Activated naive CD4-positive, alpha-beta T cell treated with anti-CD3 and anti-CD28 coated beads, Interleukin-2, amount 50 U/mL, for 24 hours (primary cell): Measurements from ENCODE around the gene HHATL.

Experiments
- H3K27ac Mint-ChIP-seq: one replicate; pipeline ENCODE4 v1.8.0; 2021; ENCODE audit warnings: mild to moderate bottlenecking, mixed read lengths
- H3K27me3 Mint-ChIP-seq: one replicate; pipeline ENCODE4 v1.8.0; 2021; ENCODE audit warnings: mixed read lengths
- H3K36me3 Mint-ChIP-seq: one replicate; pipeline ENCODE4 v1.8.0; 2021; ENCODE audit warnings: mixed read lengths
- H3K4me1 Mint-ChIP-seq: one replicate; pipeline ENCODE4 v1.8.0; 2021; ENCODE audit warnings: mixed read lengths
- H3K4me3 Mint-ChIP-seq: one replicate; pipeline ENCODE4 v1.8.0; 2021; ENCODE audit warnings: mild to moderate bottlenecking, mixed read lengths
- H3K9me3 Mint-ChIP-seq: one replicate; pipeline ENCODE4 v1.8.0; 2021; ENCODE audit warnings: mixed read lengths

HHATL gene

DNA sequence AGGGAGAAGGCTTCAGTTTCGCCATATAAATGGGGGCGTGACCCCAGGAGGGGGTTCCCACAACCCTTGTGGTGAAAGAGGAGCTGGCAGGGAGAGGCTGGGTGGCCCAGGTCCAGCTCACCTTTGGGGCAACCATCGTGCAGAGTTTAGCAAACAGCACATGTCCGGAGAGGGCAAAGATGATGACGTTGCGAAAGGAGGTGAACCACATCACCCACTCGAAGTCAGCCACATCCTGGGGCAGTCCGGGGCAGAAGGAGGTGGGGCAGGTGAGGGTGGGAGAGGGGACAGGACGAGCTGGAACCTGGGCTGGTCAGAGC lies 3.7 kb downstream of the HHATL start:
- H3K27ac Mint-ChIP-seq = no peak overlapping the region
- H3K9me3 Mint-ChIP-seq = no peaks in the 10 kb centered on the region
- no peak overlapping the region for H3K4me3 Mint-ChIP-seq
- no peaks in the 10 kb centered on the region for H3K27me3 Mint-ChIP-seq
- H3K4me1 Mint-ChIP-seq = no peaks in the 10 kb centered on the region
- H3K36me3 Mint-ChIP-seq = no peaks in the 10 kb centered on the region

DNA sequence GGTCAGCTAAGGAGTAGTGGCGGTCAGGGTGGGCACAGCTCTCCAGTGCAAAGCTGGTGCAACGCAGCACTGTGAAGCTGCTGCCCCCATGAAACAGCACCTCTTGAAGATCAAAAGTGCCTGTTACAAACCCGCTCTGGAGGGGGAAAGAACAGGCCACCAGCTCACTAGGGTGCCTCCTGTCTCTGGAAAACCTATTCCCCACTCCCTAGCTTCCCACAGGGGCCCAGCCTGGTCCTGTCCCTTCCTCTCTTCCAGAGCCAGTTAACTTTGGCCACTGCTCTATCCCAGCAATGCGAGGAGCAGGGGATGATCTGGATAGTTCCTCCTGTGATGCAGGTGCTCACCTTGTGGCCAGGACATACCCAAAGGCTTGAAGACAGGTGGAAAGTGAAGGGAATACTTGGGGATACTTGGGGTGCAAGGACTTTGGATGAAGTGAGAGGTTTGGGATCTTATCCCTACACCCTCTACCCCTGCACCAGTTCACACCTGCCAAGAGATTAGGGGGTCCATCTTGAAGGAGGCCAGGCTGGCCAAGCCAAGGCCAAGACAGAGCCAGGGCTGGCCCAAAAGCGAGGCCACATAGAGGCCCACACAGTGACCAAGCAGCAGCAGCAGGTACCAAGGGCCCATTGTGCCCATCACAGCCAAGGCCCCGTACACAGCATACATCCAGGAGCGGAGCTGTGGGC lies 4.2 kb downstream of the HHATL start:
- Mint-ChIP-seq H3K27me3 (no peaks in the 10 kb centered on the region), H3K27ac (no peak overlapping the region), H3K9me3 (no peaks in the 10 kb centered on the region), H3K36me3 (no peaks in the 10 kb centered on the region), H3K4me1 (no peaks in the 10 kb centered on the region), H3K4me3 (no peak overlapping the region)

DNA sequence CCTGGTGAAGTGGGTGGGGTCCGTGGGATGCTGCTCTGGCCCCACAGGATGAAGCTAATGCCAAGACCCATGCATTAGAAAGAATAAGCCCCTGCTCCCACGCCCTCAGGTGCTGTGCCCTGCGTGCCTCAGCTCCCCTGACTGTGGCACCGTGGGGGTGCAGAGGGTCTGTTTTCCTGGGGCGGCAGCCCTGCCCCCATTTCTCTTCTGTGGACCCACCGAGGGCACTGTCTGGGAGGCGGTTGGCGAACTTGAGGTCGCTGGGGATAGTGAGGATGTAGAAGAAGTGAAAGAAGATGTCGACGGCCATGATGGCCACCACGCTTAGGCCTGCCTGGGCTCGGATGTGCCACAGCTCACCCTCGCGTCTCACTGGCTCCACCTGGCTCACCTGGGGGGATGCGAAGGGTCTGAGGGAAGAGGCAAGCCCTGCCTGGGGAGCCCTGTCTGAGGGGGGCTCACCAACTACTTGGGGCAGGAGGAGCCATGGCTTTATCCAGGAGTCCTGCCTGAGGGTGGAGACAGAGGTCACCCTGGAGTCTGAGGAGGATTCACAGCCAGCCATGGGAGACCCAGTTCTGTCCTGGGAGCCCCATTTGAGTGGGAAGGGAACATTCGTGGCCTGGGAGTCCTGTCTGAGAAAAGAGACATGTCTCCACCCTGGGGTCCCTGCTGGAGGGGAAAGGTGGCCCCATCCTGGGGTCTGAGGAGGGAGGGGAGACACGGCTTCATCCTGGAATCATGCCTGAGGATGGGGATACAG lies 5.1 kb downstream of the HHATL start:
- Mint-ChIP-seq H3K9me3 (no peaks in the 10 kb centered on the region), H3K36me3 (no peaks in the 10 kb centered on the region), H3K4me3 (no peak overlapping the region), H3K4me1 (no peaks in the 10 kb centered on the region), H3K27me3 (no peaks in the 10 kb centered on the region), H3K27ac (no peak overlapping the region)

DNA sequence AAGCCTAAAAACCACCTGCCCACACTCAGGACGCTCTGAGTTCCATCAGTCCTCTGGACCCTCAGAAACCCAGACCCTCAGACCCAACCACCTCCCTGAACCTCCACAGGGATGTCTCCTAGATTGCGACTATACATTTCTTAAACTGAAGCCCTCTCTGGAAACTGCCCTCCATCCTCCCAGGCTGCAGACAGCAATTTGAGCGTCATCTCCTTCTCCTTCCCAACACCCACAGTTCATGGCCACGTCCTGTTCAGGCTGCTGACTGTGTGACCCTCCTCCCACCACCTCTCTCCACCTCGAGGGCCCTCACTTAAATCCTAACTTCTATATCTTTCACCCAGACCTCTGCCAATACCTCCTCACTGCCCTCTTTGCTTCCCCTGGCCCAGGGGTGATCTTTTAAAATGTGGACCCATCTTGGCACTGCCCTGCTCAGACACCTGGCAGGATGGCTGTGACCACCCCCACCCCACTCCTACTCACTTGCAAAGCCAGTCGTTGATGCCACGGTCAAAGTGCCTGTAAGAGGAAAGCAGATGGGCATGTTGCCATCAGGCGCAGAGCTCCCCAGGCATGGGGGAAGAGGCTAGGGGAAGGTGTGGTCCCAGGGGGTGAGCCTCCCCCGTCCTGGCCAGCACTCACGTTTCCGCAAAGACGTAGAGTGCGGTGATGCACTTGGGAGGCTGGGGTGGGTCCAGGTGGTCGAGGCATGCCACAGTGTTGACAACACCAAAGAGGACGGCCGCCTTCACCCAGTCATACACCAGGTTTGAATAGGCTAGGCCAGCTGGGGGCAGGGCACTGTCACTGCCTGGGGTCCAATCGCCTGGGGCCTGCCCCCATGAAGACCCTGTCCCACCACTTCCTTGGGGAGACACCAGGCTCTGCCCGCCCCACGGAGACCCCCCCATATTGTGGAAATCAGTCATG lies 6.0 kb downstream of the HHATL start:
- Mint-ChIP-seq H3K4me3 (no peak overlapping the region), H3K36me3 (no peaks in the 10 kb centered on the region), H3K27me3 (no peaks in the 10 kb centered on the region), H3K27ac (no peak overlapping the region), H3K9me3 (no peaks in the 10 kb centered on the region), H3K4me1 (no peaks in the 10 kb centered on the region)

DNA sequence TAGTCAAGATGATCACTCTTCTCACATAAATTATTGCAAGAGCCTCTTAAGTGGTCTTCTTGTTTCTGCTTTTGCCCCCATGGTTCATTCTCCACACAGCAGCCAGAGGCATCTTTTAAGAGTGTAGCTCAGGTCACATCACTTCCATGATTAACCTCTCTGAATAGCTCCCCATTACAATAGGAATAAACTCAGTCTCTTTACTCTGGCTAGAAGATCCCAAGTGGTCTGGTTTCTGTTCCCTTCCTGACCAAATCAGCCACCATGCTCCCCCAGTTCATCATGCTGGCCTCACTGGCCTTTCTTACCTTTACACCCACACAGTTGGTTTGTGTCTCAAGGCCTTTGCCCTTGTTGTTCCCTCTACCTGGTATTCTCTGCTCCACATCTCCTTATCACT lies 8.2 kb downstream of the HHATL start:
- Mint-ChIP-seq H3K27ac (no peak overlapping the region), H3K36me3 (no peaks in the 10 kb centered on the region), H3K4me3 (no peak overlapping the region), H3K9me3 (no peaks in the 10 kb centered on the region), H3K27me3 (no peaks in the 10 kb centered on the region), H3K4me1 (no peaks in the 10 kb centered on the region)

DNA sequence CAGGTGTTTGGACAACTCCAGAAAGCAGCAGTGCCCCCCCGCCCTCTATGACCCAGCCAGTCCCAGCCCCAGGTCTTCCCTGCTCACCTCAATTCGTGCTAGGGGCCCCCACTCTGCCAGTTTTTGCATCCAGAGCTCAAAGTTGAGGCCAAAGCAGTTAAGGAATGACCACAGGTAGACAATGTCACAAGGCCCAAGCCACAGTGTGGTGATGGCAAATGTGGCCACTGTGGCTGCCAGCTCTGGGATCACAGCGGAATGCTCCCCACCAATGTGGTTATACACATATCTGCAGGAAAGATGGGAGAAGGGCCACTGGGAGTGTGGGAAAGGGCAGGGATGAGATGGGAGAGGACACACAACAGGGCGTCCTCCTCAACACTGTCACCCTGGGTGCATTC lies 9.1 kb downstream of the HHATL start:
- no peaks in the 10 kb centered on the region for H3K4me1 Mint-ChIP-seq
- no peaks in the 10 kb centered on the region for H3K36me3 Mint-ChIP-seq
- no peaks in the 10 kb centered on the region for H3K9me3 Mint-ChIP-seq

DNA sequence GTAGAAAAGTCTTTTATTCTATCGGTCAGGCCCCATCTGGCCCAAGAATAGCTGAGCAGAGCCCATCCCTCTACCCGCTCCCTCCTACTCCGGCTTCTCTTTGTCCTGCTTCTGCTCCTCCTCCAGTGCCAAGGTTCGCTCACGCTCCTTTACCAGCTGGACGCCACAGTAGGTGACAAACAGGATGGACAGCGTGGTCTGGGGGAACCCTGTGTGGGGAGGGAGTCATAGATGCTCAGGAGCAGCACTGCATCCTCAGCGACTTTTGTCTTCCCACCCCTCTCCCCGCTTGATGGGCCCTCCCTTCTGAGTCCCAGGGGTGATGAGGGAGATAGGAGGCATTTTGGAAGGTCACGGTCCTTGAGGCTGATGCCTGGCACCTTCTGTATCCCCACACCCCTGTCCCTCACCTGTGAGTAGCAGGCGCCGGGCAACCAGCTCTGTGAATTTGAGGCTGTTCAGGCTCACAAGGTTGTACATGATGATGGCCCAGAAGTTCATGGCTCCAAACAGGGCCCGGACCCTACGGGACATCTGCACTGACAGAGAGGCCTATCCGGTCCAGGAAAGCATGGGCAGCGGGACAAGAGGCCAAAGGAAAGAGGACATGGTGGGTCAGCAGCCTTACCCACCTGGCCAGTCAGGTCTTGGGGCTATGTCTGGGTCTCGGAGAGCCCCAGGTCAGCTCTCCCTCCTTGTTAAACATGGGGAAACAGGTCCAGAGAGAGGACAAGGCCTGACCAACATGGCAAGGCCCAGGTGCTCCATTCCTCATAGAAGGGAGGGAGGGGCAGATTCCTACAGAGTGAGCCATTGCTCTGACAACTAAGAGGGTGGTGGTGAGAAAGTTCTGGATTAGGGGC lies 9.7 kb downstream of the HHATL start:
- Mint-ChIP-seq H3K27me3 (no peaks in the 10 kb centered on the region), H3K36me3 (no peaks in the 10 kb centered on the region), H3K4me3 (no peak overlapping the region), H3K4me1 (no peaks in the 10 kb centered on the region), H3K9me3 (no peaks in the 10 kb centered on the region), H3K27ac (no peak overlapping the region)

More for the DNA sequence above, 9.1 kb downstream of the HHATL start:
- H3K4me3 Mint-ChIP-seq = no peak overlapping the region
- H3K27me3 Mint-ChIP-seq = no peaks in the 10 kb centered on the region
- no peak overlapping the region for H3K27ac Mint-ChIP-seq

DNA sequence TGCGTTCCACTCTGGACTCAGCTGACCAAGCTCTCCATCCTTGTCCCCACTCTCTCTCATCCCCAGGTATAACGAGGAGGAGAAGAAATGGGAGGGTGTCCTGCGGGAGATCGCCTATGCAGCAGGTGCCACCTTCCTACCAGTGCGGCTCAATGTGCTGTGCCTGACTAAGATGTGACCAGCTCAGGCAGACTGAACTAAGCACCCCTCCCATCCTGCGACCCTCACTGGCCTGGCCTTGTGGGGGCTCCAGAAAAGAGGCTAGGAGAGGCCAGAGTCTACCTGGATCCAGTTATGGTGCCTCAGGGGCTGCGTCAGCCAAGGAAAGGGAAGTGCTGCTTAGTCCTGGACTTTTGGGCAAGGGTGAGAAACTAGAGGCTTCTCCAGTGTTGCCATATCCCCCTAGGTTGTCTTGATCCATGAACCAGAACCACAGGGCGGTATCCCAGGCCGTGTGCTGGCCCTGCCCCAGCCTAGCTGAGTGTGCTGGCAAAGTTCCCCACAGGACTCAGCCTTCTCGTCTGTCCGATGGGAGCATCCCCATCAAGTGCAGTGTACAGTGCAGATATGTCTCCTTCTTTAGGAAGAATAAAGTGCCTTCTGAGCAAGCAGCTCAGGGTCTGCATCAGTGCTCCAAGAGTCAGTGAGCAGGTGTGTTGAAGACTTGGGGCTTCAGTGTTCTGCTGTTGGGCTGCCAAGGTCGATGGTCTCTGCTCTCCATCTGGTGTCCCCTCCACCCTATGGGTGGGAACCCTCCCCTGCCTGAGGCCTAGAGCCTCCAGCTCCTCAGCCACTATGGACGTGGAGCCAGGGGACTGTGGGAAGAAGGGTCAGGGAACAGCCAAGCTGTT lies 10.6 kb downstream of the HHATL start:
- Mint-ChIP-seq H3K27ac (no peak overlapping the region), H3K4me1 (no peaks in the 10 kb centered on the region), H3K36me3 (no peaks in the 10 kb centered on the region), H3K27me3 (peaks cover 2% of the 10 kb centered on the region), H3K9me3 (no peaks in the 10 kb centered on the region), H3K4me3 (no peak overlapping the region)

DNA sequence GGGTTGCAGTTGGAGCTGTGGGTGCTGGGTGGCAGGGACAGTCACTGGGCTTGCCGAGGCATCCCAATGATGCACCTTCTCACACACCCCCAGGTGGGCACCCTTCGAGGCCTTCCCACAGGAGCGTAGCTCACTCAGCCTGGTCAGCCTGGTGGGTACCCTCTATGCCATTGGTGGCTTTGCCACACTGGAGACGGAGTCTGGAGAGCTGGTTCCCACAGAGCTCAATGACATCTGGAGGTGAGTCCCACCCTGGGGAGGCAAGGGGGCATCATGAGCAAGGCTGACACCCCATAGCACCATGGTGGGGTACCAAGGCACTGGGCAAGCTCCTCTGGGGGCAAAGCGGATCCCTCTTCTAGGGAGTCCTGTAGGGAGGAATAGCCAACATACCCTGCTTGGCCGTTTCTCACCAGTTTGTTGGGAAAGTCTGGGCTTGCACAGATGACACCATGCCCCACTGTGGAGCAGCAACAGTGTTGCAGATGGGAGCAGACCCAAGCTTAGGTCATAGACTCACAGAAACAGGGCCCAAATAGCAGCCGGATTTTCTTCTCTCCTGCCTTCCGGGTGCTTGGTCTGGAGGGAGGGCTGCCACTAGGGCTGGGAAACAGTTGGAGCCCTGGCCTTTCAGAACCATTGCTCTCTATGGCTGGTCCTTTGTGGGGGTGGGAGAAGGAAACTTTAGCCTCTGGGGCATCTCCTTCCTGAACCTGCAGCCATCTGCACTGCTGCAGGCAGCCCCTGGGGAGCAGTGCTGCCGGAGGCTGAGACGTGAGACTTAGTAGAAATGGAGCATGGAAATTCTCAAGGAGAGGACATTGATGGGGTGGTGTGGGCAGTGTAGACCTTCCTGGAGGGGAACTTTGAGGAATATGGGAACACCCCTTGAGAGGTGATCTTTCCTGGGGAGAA lies 11.6 kb downstream of the HHATL start:
- no peaks in the 10 kb centered on the region for H3K4me1 Mint-ChIP-seq
- no peaks in the 10 kb centered on the region for H3K9me3 Mint-ChIP-seq
- no peak overlapping the region for H3K4me3 Mint-ChIP-seq
- peaks cover 2% of the 10 kb centered on the region for H3K27me3 Mint-ChIP-seq
- no peaks in the 10 kb centered on the region for H3K36me3 Mint-ChIP-seq
- no peak overlapping the region for H3K27ac Mint-ChIP-seq

DNA sequence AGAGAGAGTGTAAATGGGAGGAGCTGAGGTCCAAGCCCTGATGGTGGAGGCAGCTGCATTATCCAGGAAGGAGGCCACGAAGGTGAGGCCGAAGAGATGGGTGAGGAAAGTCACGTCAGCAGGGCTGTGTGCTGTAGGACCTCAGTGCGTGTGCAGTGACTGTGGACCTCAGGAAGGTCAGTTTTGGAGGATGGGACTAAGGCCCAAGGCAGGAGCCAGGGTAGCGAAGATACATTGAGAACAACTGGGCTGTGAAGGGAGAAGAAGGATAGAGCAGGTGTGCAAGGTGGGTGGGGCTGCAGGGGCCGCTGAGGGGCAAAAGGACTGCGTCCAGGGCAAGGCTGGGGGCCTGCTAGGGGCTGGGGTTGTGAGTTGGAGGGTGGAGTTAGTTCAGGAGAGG lies 12.4 kb downstream of the HHATL start:
- Mint-ChIP-seq H3K36me3 (no peaks in the 10 kb centered on the region), H3K4me3 (no peak overlapping the region), H3K27me3 (peaks cover 5% of the 10 kb centered on the region), H3K9me3 (no peaks in the 10 kb centered on the region), H3K4me1 (no peaks in the 10 kb centered on the region), H3K27ac (no peak overlapping the region)

DNA sequence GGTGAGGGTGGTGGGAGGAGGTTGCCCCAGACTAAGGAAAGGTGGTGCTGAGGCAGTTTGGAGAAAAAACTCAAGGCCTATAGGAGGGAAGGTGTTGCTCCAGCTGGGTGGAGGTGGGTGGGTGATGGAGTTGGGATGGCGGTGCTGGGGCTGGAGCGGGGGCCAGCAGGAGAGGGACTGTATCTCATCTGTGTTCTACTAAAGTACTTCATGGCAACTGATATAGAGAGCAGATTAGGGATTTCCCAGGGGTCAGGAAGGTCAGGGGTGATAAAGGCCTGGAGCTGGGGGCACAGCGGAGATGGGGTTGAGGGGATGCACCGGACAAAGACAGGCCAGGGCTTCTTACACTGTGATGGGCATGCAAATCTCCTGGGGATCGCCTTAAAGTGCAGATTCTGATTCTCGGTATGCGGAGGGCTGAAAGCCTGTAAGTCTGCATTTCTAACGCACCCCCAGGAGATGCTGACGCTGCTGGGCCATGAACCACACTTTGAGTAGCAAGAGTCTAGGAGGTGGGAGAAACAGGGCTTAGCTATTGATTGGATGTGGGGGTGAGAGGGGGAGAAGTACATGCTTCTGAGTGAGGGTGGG lies 13.1 kb downstream of the HHATL start:
- H3K9me3 Mint-ChIP-seq = no peaks in the 10 kb centered on the region
- H3K36me3 Mint-ChIP-seq = no peaks in the 10 kb centered on the region
- H3K27me3 Mint-ChIP-seq = peaks cover 6% of the 10 kb centered on the region
- H3K27ac Mint-ChIP-seq = no peak overlapping the region
- H3K4me1 Mint-ChIP-seq = no peaks in the 10 kb centered on the region
- H3K4me3 Mint-ChIP-seq = no peak overlapping the region

DNA sequence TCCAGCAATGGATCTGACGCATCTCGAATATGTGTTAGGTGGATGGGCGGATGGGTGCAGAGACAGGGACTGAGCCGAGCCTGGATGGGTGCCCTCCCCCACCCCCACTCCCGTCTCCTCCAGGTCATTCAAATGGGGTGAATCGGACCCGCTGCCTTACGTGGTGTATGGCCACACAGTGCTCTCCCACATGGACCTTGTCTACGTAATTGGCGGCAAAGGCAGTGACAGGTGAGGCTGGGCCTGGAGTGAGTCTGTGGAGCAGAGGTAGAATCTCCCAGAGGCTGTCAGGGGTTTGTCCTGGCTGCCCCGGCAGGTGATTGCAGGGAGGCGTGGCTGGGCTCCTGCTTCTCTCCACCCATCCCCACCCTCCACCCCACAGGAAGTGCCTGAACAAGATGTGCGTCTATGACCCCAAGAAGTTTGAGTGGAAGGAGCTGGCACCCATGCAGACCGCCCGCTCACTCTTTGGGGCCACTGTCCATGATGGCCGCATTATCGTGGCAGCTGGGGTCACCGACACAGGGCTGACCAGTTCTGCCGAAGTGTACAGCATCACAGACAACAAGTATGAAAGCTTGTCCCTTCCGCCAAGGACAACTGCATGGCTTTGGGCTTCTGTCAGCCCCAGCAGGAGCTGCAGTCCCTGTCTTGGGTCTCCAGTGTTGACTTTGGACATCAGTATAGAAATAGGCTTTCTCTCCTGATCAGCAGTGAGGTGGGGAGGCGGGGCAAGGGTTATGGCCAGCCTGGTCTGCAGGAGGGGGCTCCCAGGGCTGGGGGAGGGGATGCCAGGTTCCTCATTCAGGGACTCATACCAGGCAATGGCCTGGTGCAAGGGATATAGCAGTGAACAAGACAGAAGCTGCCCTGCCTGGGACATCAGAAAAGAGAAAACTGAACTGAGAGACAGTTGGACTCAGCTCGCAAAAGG lies 13.8 kb downstream of the HHATL start:
- Mint-ChIP-seq H3K9me3 (no peaks in the 10 kb centered on the region), H3K27me3 (peaks cover 6% of the 10 kb centered on the region), H3K4me1 (no peaks in the 10 kb centered on the region), H3K4me3 (no peak overlapping the region), H3K27ac (no peak overlapping the region), H3K36me3 (no peaks in the 10 kb centered on the region)

DNA sequence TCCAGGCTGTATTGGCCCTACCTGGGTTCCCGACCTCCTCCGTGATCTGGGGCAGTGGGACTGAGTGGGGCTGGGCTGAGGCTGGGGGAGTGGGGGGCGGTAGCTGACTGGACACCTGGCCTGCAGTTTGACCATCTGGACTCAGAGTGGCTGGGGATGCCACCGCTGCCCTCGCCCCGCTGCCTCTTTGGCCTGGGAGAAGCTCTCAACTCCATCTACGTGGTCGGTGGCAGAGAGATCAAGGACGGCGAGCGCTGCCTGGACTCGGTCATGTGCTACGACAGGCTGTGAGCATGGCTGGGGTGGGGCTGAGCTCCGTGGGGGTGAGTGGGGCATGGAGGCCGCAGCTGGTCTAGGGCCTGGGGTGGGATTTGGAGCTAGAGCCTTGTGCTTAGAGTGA lies 14.6 kb downstream of the HHATL start:
- Mint-ChIP-seq H3K27me3 (peaks cover 6% of the 10 kb centered on the region), H3K36me3 (no peaks in the 10 kb centered on the region), H3K4me1 (no peaks in the 10 kb centered on the region)

More for the DNA sequence above, 14.6 kb downstream of the HHATL start:
- Mint-ChIP-seq H3K9me3 (no peaks in the 10 kb centered on the region), H3K4me3 (no peak overlapping the region), H3K27ac (no peak overlapping the region)
